Activated CD4-positive, alpha-beta T cell treated with anti-CD3 and anti-CD28 coated beads for 48 hours (primary cell): Measurements from ENCODE around the gene ANP32D.
"Not testable (repeated sequence)": the region's sequence is repeated elsewhere in the genome, so short reads cannot be mapped to it uniquely, and the experiment has no call there.

Source experiments
- DNase-seq: peaks from one replicate; pipeline ENCODE4 v3.0.0-alpha.2; 2020

ANP32D gene

DNA sequence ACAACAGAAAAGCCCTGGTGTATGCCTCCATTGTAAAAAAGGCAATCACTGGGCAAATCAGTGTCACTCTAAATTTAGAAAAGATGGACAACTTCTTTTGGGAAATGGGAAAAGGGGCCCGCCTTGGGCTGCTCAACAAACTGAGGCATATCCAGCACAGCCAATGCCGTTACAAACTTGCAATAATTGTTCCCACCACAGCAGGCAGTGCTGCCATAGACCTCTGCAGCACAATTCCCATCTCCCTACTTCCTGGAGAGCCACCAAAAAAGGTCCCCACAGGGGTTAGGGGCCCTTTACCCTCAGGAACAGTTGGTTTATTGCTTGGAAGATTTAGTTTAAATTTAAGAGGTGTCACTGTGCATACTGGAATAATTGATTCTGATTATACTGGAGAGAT lies 36.6 kb downstream of the ANP32D start:
- no peak for DNase-seq

- no peak for DNase-seq
Measured at GRCh38 chr12:48510111-48510510, 37.8 kb downstream of the ANP32D start.

GRCh38 chr12:48512855-48513254 lies 40.5 kb downstream of the ANP32D start:
- peak; percentile 13 for DNase-seq

GRCh38 chr12:48514728-48515127 lies 42.4 kb downstream of the ANP32D start:
- no peak for DNase-seq

DNA sequence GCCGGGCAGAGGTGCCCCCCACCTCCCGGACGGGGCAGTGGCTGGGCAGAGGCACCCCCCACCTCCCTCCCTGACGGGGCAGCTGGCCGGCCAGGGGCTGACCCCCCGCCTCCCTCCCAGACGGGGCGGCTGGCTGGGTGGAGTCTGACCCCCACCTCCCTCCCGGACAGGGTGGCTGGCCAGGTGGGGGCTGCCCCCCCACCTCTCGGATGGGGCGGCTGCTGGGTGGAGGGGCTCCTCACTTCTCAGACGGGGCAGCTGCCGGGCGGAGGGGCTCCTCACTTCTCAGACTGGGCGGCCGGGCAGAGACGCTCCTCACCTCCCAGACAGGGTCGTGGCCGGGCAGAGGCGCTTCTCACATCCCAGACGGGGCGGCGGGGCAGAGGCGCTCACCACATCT lies 48.0 kb downstream of the ANP32D start:
- DNase-seq = not testable (repeated sequence)
